HG03432 (cell line): ENCODE measurements around the gene SEL1L.
"Not testable (repeated sequence)": the region's sequence is repeated elsewhere in the genome, so short reads cannot be mapped to it uniquely, and the experiment has no call there.

Source experiments
- ATAC-seq: cut with Tn5 transposase; IDR thresholded peaks from one replicate; pipeline ENCODE4 v1.9.1; 2021; ENCODE audit warnings: mild to moderate bottlenecking, moderate library complexity; ENCODE audit not compliant: unreplicated experiment

SEL1L gene

GRCh38 chr14:81533536-81534343, at the start of gene SEL1L:
SEL1L (minus strand) TSS chr14:81533853; CDS start chr14:81533744, 109 bp downstream.
- peak; percentile 94 for ATAC-seq

- no peak for ATAC-seq
Measured at GRCh38 chr14:81582420-81582819, 48.8 kb upstream of the SEL1L start.

- ATAC-seq, result no peak
Measured at GRCh38 chr14:81579115-81579514, 45.5 kb upstream of the SEL1L start.

GRCh38 chr14:81571437-81571836, 37.8 kb upstream of the SEL1L start:
- no peak for ATAC-seq

DNA sequence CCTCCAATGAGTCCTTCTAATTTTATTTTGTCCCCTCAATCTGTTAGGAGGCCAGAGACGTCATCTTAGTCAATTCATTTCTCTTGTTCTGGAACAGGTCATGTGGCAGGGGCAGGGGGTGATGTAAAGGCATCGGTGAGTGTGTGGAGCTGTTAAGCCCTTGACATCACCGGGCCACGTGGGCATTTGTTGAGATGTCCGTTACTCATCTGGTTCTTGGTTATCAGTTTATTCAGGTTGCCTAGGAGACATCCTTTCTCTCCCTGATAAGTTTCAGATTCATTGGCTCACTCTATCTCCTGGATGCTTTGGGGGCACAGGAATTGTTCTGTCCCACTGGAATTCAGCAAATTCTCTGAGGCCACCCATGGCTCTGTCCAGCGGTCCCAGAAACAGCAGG, 33.6 kb upstream of the SEL1L start:
- ATAC-seq, result no peak

GRCh38 chr14:81565441-81566290, 32.0 kb upstream of the SEL1L start:
- peak; percentile 89 for ATAC-seq

- no peak for ATAC-seq
Measured at GRCh38 chr14:81562818-81563217, 29.2 kb upstream of the SEL1L start.

DNA sequence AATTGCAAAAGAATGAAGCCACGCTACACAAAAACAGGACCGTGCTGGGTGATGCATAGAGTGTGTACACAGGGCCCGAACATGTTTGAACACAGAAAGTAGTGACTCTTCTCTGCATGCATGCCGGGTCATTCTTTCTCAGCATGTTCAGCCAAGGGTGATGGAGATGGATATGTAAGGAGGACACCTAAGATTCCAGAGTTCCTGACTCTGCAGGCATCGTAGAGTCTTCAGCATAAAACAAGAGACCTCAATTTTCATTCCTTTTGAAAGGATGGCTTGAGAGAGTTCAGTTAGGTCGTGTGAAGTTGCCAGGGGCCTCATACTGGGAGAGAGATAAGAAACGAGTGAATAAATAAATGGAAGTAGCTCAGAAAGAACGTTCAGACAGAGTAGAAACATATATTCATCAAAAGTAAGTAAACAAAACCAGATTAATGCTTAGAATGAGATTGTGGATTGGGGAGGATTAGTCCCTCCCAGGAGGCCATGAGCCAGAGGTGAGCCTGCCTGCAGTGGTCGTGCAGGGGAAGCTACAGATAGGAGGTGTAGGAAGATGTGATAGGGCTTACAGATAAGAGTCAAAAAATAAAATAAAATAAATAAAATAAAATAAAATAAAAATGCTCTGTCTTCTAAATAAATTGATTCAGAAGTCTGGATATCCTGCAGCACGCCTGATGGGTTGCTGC, 27.6 kb upstream of the SEL1L start:
- no peak for ATAC-seq

- no peak for ATAC-seq
Measured at GRCh38 chr14:81559385-81559784, 25.7 kb upstream of the SEL1L start.

DNA sequence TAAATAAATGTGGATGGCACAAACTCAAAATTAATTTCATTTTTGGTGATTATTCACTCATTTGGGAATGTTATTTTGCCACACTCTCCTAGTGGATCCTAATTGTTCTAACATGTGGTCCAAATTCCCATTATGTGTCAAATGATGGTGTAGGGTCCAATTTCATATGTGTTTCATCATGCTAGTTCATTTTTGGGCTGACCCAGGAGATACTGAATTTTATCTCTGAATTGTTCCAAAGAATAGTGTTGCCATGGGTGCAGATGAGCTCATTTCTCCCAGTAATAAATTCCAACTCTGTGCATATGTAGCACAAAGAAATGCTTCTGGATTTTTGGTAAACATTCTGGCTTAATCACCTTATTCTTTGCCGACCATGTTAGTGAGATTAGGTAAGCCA, 23.5 kb upstream of the SEL1L start:
- no peak for ATAC-seq

DNA sequence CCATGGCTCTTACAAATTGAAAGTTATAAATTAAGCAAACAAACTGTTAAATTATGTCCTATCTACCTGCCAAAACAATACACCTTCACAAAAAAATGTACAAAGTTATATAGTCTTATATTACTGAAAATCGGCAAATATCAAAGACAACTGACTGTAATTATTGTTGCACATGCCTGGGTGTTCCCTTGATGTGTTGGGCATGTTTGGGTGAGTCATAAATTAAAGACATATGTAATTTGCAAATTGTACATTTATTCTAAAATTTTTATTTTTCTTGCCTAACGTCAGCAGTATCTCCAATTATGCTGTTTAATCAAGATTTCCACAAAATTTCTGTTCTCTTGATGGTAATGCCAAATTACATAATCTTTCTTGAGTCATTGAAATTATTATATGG, 22.0 kb upstream of the SEL1L start:
- no peak for ATAC-seq

- ATAC-seq, result no peak
Measured at GRCh38 chr14:81555051-81555450, 21.4 kb upstream of the SEL1L start.

GRCh38 chr14:81551471-81551870, 17.8 kb upstream of the SEL1L start:
- no peak for ATAC-seq

- ATAC-seq, result peak; percentile 97
Measured at GRCh38 chr14:81550001-81550637, 16.5 kb upstream of the SEL1L start.

- ATAC-seq, result not testable (repeated sequence)
Measured at GRCh38 chr14:81541206-81541605, 7.6 kb upstream of the SEL1L start.

- ATAC-seq, result no peak
Measured at GRCh38 chr14:81537193-81537592, 3.5 kb upstream of the SEL1L start.

- no peak for ATAC-seq
Measured at GRCh38 chr14:81536241-81536771, 2.7 kb upstream of the SEL1L start.

DNA sequence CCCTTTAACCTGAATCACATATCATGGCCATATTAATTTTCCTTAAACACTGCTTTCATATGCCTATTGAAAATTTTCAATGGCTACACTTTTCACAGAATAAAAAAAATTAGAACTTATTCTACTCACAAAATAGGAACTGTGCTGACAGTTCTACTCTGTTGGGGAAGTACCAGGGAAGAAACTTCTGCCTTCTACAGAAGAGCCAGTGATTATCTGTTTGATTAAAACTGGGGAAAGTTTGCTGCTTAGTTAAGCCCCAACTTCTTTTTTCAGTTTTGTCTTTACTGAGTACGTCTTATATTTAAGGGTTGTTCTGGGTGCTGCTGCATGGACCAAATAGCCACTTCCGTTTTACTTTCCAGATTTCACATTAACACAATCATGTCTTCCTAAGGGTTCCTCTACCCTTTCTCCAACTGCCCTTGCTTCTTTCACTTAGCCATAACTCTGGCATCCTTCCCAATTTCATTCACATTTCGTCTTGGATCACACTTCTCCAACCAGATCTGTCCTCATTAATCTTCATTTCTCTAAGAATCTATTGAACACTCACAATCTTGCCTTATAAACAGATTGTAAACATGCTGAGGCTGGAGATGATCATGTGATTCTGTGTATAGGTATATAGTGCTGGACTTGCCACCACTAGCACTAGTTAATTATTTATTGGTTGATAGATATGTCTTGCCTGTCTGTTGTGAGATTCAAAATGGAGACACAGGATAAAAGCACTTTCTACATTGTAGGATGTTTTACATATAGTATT, 1.9 kb upstream of the SEL1L start:
- ATAC-seq, result peak; percentile 24

DNA sequence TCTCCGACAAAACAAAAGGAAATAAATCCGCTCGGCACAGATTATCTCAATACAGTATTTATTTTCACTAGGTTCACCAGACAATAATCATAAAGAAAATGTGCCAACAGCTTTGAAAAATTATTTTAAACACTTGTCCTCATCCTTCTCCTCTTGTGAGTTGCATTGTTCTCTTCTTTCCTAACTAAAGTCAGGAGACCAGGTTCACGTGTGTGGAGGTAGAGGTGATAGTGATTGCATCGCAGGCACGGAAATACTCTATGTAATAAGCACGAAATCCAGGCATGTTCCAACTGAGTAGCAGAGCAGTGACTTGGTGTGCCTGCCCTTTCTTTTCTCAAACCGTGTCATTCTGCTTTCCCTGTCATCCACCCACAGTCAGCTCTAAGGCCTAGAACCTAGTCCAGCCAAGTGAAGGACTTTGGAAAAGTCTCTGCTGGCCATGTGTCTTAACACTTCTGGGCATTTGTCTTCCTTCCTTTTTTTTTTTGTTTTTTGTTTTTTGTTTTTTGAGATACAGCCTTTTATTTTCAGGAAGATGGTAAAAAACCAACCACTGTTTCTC, 939 bp upstream of the SEL1L start:
- no peak for ATAC-seq

- no peak for ATAC-seq
Measured at GRCh38 chr14:81533212-81533535, 479 bp downstream of the SEL1L start.
